Brain microvascular endothelial cell (primary cell): ENCODE results near the gene HDAC8.

Source experiments
- DNase-seq: peaks from one replicate; pipeline ENCODE4 v3.0.0-alpha.2; 2020
- H3K27ac ChIP-seq: fragments of 250-450 bp; sonication (Bioruptor Pico); 2 replicates; pipeline ENCODE4 v1.5.1; 2020; ENCODE audit warnings: mild to moderate bottlenecking, moderate library complexity
- H3K27me3 ChIP-seq: fragments of 250-450 bp; sonication (Bioruptor Pico); replicated peaks from 2 replicates; pipeline ENCODE4 v1.5.1; 2020; ENCODE audit warnings: mild to moderate bottlenecking
- H3K36me3 ChIP-seq: fragments of 250-450 bp; sonication (Bioruptor Pico); replicated peaks from 2 replicates; pipeline ENCODE4 v1.5.1; 2020; ENCODE audit warnings: mild to moderate bottlenecking
- H3K4me3 ChIP-seq: 2 replicates; pipeline ENCODE4 v1.5.1; 2011; ENCODE audit warnings: low read depth, mild to moderate bottlenecking, control low read depth, low read length, moderate library complexity
- CTCF ChIP-seq: IDR thresholded peaks from 2 replicates; pipeline ENCODE4 v1.5.1; 2011; ENCODE audit warnings: low read depth, mild to moderate bottlenecking, moderate library complexity, low read length, control low read depth, inconsistent platforms; ENCODE audit errors: missing control alignments
- in situ Hi-C: cut with HindIII; loops from 2 replicates; pipeline ENCODE4 v1.10.0; 2017; ENCODE audit warnings: low sequenced_read_pairs, low pct_ligation_motif_present

HDAC8 gene

GRCh38 chrX:72402614-72403013, 170.0 kb downstream of the HDAC8 start:
- no peak for DNase-seq
- Histone ChIP-seq H3K27me3 (no peaks in the 10 kb centered on the region), H3K36me3 (no peaks in the 10 kb centered on the region), H3K27ac (no peak overlapping the region), H3K4me3 (no peak overlapping the region)
- in situ Hi-C loops = no loop called here
- no peak for TF ChIP-seq CTCF

- no peak overlapping the region for H3K27ac ChIP-seq
- in situ Hi-C loops = no loop called here
- peaks cover under 1% of the 10 kb centered on the region for H3K27me3 ChIP-seq
- H3K4me3 ChIP-seq = no peak overlapping the region
- no peaks in the 10 kb centered on the region for H3K36me3 ChIP-seq
- TF ChIP-seq CTCF = no peak
- no peak for DNase-seq
These were observed 172.8 kb downstream of the HDAC8 start for GRCh38 chrX:72399816-72400215.

- no peak overlapping the region for H3K27ac ChIP-seq
- H3K27me3 ChIP-seq = peaks cover 4% of the 10 kb centered on the region
- H3K36me3 ChIP-seq = no peaks in the 10 kb centered on the region
- no peak for DNase-seq
- no peak overlapping the region for H3K4me3 ChIP-seq
- in situ Hi-C loops = no loop called here
- TF ChIP-seq CTCF = no peak
These were observed 176.5 kb downstream of the HDAC8 start for GRCh38 chrX:72396117-72396516.

- Histone ChIP-seq H3K27me3 (peaks cover 6% of the 10 kb centered on the region), H3K36me3 (no peaks in the 10 kb centered on the region), H3K4me3 (no peak overlapping the region), H3K27ac (peak overlapping the region; percentile 28)
- no peak for DNase-seq
- in situ Hi-C loops = no loop called here
- TF ChIP-seq CTCF = no peak
These were observed 177.4 kb downstream of the HDAC8 start for GRCh38 chrX:72395237-72395636.

- Histone ChIP-seq H3K4me3 (no peak overlapping the region), H3K27me3 (peaks cover 6% of the 10 kb centered on the region), H3K27ac (peak overlapping the region; percentile 28), H3K36me3 (no peaks in the 10 kb centered on the region)
- no peak for TF ChIP-seq CTCF
- peak; percentile 51 for DNase-seq
- in situ Hi-C loops = no loop called here
These were observed 178.0 kb downstream of the HDAC8 start for GRCh38 chrX:72394518-72395170.
